ENCODE results near the gene PKNOX1.
"Not testable (repeated sequence)": the region's sequence is repeated elsewhere in the genome, so short reads cannot be mapped to it uniquely, and the experiment has no call there.

The PKNOX1 gene

DNA sequence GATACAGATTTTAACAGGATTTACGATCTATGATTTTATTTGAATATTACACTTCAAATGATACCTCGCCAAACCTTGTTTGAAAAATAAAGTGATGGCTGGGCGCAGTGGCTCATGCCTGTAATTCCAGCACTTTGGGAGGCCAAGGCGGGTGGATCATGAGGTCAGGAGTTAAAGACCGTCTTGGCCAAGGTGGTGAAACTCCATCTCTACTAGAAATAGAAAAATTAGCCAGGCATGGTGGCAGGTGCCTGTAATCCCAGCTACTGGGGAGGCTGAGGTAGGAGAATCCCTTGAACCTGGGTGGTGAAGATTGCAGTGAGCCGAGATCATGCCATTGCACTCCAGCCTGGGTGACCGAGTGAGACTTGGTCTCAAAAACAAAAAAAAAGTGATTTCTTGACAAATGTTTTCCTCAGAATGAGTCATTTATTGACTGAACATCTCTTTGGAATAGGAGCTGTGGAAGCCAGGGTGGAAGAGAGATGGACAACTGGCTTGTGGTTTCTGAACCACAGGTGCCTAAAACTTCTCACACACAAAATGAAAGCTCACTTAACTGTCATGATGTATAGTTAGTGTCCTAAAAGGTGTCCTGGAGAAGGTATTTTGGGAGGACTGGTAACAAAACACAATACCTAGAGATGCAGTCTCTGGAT, 11.9 kb downstream of the PKNOX1 start:
- DNase-seq: no peak

DNA sequence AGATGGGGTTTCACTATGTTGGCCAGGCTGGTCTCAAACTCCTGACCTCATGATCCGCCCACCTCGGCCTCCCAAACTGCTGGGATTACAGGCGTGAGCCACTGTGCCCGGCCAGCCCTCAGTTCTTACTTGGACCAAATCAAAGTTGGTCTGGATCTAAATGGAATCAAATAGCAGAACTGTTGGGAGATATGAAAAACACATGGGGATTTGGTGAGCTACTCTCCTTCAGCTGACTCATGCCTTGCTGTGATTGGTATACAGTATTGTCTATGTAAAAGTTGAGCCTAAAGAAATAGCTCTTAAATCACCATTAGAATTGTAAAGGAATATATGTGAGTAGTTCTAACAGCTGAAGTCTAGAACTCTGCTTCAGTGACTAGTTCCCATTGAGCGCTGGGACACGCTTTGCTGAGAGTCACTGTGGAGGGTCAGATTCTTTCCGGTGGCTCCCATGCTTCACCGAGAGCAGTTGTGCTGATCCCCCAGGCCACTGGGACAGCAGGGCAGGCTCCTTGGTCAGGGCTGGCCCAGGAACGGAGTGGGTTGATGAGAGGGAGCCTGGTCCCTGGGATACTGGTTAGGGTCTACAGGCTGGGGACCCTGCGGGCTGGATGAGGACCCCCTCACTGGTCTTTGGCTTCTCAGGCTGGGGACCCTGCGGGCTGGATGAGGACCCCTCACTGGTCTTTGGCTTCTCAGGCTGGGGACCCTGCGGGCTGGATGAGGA, 14.0 kb downstream of the PKNOX1 start:
- no peak for DNase-seq

DNA sequence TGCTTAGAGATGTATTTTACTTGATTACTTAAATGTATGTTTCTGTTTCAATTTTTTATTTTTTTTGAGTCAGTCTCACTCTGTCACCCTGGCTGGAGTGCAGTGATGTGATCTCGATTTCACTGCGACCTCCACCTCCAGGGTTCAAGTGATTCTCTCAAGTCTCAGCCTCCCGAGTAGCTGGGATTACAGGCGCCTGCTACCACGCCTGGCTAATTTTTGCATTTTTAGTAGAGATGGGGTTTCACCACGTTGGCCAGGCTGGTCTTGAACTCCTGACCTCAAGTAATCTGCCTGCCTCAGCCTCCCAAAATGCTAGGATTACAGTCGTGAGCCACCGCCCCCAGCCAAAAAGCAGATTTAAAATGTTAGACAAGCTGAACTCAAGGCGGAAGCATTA, 15.0 kb downstream of the PKNOX1 start:
- not testable (repeated sequence) for DNase-seq

DNA sequence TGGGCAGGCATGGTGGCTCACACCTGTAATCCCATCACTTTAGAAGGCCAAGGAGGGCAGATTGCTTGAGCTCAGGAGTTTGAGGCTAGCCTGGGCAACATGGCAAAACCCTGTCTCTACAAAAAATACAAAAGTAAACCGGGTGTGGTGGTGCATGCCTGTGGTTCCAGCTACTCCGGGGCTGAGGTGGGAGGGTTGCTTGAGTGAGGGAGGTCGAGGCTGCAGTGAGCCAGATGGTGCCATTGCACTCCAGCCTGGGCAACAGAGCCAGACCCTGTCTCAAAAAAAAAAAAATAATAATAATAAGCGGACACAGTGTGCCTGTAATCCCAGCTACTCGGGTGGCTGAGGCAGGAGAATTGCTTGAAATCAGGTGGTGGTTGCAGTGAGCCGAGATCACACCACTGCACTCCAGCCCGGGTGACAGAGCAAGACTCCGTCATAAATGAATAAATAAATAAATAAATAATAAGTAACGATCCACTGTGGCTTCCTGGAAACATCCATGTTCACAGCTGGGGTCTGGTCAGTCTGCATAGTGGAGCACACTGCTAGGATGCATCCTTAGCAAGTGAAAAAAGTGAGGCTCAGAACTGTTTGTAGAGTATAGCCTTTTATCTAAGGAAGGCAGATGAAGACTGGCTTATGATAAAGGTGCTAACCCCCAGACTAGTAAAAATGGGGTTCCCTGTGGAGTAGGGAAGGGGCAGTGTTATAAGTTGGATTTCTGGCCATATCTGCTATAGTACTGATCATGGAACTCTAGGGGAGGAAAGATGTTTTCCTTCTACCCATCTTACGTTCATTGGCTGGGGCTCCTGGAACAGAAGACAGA, 15.7 kb downstream of the PKNOX1 start:
- DNase-seq: no peak

DNA sequence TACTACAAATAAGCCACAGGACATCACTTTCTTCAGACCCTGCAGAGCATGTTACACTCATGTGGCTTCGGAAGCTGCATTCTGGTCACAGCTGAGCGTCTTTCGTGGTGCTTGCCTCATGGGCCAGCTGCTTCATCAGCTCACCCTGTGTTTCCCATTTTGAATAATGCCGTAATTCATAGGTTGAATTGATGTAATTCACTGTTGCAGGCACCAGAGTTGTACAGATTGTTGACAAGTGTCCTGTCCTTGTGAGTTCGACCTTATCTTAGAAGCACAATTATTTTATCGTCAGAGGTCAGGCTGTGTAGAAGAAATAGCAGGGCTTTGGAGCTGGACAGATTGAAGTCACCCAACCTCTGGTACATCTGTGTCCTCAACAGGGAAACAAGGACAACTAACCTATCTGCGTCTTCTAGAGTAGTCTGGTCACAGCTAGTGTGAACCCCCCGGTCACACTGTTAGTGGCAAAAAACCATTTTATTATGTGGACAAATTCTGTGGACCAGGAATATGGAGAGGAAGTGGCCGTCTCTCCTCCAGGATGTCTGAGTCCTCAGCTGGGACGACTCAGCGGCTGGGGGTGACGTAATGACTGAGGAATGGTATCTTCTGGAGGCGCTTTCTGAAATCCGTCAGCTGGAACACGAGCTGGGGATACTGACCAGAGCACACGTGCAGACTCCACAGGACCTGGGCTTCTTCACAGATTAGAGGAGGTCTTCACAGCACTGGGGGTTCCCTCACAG, 17.8 kb downstream of the PKNOX1 start:
- DNase-seq: no peak

DNA sequence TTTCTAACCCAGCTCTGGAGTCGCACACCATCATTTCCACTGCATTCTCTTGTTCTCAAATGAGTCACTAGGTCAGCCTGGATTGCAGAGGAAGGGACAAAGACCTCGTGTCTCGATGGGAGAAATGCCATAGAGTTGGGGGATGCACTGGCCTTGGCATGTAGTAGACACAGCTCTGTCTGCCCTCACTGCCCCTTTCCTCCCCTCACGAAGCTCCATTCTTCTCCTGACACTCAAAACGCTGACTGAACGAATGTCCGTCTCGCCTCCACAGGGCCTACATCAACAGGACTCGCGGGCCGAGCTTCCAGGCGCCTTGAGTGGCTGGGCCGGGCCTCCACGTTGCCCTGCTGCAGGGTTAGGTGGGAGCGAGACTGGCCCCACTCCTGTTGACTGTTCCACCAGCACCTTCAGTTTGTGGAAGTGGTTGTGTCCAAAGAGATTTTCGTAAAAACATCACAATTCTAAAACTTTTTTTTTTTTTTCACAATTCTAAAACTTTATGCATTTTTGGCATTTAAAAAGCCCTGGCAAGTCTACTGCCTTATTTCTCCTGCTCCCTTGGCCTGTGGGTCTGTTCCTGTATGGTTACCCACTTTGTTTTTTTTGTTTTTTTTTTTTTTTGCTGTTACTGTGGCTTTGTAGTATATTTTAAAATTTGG, 18.8 kb downstream of the PKNOX1 start:
- no peak for DNase-seq

DNA sequence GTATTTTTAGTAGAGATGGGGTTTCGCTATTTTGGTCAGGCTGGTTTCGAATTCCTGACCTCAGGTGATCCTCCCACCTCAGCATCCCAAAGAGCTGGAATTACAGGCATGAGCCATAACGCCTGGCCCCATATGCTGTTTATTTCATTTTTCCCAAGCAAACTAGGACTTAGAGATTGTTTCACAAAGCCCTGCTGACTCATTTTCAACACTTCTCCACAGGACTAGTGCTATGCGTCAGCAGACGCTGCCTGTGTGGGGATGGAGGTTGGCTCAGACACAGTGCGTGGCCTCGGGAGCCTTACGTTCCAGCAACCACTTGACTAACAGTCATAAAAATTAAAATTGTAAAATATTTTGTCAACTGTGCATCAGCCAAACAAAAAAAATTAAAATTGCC, 22.7 kb downstream of the PKNOX1 start:
- no peak for DNase-seq

DNA sequence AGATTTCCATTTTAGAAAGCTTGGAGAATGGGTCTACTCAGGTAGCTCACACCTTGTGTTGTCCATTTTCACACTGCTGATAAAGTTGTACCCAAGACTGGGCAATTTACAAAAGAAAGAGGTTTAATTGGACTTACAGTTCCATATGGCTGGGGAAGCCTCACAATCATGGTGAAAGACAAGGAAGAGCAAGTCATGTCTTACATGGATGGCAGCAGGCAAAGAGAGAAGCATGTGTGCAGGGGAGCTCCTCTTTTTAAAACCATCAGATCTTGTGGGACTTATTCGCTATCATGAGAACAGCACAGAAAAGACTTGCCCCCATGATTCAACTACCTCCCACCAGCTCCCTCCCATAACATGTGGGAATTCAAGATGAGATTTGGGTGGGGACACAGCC, 23.6 kb downstream of the PKNOX1 start:
- not testable (repeated sequence) for DNase-seq

DNA sequence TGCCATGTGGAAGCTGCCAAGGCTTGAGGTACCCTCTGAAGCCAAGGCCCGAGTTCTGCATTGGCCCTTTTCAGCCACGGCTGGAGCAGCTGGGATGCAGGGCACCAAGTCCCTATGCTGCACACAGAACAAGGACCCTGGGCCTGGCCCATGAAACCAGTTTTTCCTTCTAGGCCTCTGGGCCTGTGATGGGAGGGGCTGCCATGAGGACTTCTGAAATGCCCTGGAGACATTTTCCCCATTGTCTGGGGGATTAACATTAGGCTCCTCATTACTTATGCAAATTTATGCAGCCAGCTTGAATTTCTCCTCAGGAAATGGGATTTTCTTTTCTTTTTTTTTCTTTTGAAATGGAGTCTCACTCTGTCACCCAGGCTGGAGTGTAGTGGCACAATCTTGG, 24.8 kb downstream of the PKNOX1 start:
- DNase-seq: not testable (repeated sequence)

DNA sequence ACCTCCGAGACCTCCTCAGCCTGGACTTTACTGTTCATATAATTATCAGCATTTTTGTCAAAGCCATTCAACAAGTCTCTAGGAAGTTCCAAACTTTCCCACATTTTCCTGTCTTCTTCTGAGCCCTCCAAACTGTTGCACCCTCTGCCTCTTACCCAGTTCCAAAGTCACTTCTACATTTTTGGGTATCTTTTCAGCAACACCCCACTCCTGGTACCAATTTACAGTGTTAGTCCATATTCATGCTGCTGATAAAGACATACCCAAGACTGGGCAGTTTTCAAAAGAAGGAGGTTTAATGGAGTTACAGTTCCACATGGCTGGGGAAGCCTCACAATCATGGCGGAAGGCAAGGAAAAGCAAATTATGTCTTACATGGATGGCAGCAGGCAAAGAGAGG, 25.7 kb downstream of the PKNOX1 start:
- not testable (repeated sequence) for DNase-seq

DNA sequence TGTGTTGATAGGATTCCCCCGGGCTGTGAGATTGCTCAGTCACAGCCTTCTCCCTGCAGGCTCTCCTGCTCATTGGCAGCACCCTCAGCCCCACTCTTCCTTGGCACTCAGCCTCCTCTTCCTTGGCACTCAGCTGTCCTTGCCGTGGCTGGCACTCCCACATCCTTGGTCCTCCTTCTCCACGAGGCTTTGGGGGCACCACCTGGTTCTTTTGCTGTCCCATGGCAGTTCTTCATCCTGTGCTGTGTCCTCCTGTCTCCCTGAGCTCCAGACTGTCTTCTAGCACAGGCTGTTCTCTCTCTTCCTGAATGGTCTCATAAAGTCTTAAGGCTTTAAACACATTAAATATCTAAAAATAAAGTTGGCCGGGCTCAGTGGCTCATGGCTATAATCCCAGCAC, 27.0 kb downstream of the PKNOX1 start:
- DNase-seq: no peak

DNA sequence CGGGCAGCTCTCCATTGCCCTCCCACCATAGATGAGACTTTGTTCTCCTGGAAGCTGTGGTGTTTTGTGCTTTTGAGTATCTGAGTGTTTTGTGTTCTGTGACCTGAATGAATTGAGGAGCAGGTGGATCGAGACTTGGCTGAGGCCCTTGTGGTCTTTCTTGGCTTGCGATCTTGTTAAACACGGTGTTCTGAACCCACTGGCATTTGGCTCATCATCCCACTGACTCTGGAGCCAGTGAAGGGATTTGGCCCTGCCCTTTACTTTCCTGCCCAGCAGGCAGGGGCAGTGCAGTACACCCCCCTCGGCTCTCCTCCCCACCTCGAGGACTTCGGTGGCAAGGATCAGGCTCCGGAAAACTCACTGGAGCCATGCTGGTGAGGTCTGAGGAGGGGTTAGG, 30.6 kb downstream of the PKNOX1 start:
- DNase-seq: no peak

DNA sequence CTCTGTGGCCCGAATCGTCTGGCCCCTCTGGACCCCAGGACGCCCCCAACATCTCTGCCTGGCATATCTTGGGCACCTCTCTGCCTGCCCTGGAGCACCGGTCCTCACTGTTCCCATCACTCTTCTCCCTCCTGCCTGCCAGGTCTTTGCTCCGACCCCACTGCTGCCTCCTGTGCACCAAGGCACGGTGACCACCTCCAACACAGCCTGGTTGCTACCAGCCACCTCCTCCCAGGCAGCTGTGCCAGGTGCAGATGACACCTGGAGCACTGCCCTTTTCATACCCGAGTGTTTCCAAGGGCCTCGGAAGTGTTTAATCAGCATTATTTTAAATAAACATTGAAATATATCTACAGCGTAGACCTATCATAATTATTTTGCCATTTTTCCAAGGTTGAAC, 31.3 kb downstream of the PKNOX1 start:
- no peak for DNase-seq

DNA sequence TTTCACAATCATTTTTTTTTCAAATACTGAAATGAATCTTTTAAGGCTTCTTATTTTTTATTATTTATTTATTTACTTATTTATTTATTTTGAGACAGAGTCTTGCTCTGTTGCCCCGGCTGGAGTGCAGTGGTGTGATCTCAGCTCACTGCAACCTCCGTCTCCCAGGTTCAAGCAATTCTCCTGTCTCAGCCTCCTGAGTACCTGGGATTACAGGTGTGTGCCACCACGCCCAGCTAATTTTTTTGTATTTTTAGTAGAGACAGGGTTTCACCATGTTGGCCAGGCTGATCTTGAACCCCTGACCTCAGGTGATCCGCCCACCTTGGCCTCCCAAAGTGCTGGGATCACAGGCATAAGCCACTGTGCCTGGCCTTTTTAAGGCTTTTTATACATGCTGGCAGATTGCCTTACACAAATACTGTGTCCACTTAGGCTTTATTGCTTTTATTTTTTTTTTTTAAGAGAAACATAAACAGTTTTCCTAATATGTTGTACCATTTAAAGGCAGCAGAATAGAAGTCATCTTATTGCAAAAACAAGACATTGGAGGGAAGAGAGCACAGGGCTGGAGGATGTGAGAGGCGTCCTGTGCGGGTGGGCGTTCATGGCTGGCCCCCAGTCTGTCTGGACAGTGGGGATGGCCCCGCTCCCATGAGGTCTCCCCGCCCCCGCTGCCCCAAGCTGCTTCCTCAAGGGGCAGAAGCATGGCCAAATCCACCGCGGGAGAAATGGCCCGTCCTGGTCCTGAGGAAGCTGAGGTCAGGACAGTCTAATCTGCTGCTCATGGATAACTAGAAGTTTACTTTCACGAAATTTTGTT, 31.9 kb downstream of the PKNOX1 start:
- not testable (repeated sequence) for DNase-seq

DNA sequence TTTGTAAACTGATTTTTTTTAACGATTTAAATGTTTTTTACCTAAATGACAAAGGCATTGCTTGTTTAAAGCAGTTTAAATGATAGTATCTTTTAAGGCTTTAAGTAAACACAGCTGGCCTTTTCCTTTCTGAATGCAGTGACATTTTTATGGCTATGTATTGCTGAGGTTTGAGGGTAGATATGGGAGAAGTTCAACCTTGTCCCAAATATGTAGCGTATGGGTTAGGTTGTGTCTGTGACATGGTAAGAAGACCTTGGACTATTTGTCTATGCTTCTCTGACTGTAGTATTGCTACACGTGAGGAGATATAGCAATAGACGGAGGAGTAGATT, 32.5 kb downstream of the PKNOX1 start:
- DNase-seq: no peak

DNA sequence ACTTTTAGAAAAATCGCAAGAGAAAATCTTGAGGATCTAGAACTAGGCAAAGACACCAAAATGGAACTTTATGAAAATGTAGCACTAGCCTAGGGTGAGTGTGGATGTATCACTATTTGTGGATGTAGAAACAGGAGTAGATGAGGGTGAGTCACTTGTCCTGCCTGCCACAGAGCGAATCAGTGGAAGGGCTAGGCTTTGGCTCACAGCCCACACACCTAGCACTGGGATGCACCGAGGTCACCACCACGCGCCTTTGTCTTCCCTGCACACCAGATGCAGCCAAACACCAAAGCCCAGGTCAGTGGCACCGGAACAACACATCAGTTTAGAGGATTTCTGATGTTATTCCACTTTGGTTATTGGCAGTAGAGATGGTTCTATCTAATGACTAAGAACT, 38.2 kb downstream of the PKNOX1 start:
- no peak for DNase-seq

DNA sequence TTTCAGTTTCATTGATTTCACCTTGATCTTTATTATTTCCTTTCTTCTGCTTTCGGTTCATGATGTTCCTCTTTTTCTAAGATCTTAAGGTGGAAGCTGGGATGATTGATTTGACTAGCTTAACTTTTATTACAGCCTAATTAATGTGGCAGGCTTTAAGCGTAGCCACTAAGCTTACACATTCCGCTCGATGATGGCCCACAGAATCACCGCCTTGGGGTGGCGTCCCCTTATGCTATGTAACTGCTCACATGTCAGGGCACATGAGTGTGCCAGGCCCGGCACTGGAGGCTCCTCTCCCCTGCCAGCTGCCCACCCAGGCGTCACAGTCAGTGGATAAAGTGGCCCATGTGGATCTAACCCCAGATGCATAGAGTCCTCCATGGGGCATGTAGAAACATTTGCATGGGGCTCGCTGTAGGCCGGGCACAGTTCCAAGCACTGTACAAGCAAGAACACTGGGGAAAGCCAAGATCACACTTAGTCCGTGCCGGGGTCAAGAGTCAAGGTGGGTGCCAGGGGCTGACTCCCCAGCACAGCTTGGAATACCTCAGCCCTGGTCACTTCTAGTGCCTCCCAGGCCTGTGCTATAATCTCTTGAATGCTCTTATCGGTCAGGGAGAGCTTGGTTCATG, 41.7 kb downstream of the PKNOX1 start:
- no peak for DNase-seq

DNA sequence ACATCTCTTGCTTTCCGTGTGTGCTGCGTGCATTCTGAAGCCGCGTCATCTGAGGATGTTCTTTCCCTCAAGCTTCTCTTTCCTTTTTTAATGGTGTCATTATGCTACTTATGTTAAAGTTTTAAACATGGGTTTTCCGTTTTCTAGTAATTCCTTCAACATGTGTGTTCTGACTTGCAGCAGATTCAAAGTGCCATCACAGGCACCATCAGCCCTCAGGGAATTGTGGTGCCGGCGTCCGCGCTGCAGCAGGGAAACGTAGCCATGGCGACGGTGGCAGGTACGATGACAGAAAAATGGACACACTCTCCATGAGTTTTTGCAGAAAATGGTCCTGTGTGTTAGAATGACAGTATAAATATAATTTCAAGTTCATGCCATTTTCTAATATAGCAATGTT, 42.4 kb downstream of the PKNOX1 start:
- DNase-seq: no peak

DNA sequence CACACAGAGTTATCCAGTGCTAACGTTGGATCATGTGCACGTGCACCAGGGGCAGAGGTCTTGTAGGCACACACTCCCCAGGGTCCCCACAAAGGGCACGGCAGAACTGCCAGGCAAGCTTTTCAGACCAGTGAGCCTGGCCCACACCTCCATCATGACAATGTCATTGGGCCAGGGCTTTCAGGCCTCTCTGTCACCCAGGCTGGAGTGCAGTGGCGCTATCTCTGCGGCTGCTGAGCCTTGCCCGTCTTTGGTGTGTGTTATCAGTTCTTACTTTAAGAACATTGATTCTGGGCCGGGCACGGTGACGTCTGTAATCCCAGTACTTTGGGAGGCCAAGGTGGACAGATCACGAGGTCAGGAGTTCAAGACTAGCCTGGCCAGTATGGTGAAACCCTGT, 44.2 kb downstream of the PKNOX1 start:
- no peak for DNase-seq

DNA sequence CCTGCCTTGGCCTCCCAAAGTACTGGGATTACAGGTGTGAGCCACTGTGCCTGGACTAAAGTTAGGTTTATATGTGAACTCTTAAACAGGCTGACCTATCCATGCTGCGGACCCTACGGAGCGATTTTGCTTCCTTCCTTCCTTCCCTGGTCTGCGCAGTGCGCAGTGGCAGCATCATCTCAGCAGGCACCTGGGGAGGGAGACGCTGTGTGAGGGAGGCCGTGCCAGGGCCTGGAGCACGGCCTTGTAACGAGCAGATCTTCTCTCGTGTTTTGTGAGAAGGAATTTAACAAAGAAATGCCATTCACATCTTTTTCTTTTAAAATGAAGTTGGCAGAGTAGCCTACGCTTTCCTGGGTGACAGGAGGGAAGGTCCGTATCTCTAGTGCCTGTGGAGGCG, 45.8 kb downstream of the PKNOX1 start:
- no peak for DNase-seq

DNA sequence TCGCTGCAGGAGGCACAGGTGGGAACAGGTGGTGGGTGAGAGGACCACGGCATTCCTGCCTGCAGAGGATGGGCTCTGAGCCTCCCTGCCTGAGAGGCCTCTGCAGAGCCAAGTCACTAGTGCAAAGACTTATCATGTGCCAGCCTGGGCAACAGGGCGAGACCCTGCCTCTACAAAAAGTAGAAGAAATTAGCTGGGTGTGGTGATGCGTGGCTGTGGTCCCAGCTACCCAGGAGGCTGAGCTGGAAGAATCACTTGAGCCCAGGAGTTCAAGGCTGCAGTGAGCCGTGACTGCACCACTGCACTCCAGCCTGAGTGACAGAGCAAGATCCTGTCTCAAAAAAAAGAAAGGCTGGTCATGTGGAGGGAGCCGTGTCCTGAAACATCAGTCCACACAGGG, 46.4 kb downstream of the PKNOX1 start:
- no peak for DNase-seq
